K562 (cell line): Measurements from ENCODE around the gene PVALEF. TPM values are rescaled to one million over a fixed set of nuclear protein-coding genes. Genes with fewer than 3 reads are reported as not detected.

Source experiments
- BCLAF1 ChIP-seq, 2 experiments: fragments of 450-650 bp in 1 of 2; IDR thresholded peaks; 2 replicates each; pipeline ENCODE4 v1.6.1; 2011 to 2017; ENCODE audit warnings: low read depth in 2 of 2, antibody characterized with exemption in 1 of 2, borderline replicate concordance in 1 of 2, low read length in 1 of 2, mild to moderate bottlenecking in 1 of 2, mixed read lengths in 1 of 2; ENCODE audit not compliant: control insufficient read depth in 1 of 2
- CBX5 ChIP-seq: IDR thresholded peaks from 2 replicates; pipeline ENCODE4 v1.6.1; 2014; ENCODE audit warnings: low read depth, borderline replicate concordance
- DACH1 ChIP-seq: fragments of 450-650 bp; IDR thresholded peaks from 2 replicates; pipeline ENCODE4 v1.6.1; 2018; ENCODE audit not compliant: partially characterized antibody
- MED1 ChIP-seq: sonication (generic); formaldehyde crosslinking; IDR thresholded peaks from 2 replicates; pipeline ENCODE4 v1.8.1; 2023; ENCODE audit warnings: missing genetic modification reagents, borderline replicate concordance
- NKRF ChIP-seq: fragments of 450-650 bp; IDR thresholded peaks from 2 replicates; pipeline ENCODE4 v1.6.1; 2016; ENCODE audit warnings: borderline replicate concordance
- TBL1XR1 ChIP-seq, 2 experiments: IDR thresholded peaks; 2 replicates each; pipeline ENCODE4 v1.6.1; 2012; ENCODE audit warnings: improper control_type of control experiment in 2 of 2, low read length in 2 of 2, mild to moderate bottlenecking in 1 of 2
- ZBTB34 ChIP-seq: fragments of 250-450 bp; sonication (Bioruptor Pico); IDR thresholded peaks from 2 replicates; pipeline ENCODE4 v1.8.0; 2021; ENCODE audit warnings: mild to moderate bottlenecking, moderate library complexity
- ZFPM2 ChIP-seq: fragments of 250-450 bp; sonication (Bioruptor Pico); IDR thresholded peaks from 2 replicates; pipeline ENCODE4 v1.5.1; 2022; ENCODE audit warnings: mild to moderate bottlenecking
- ZNF133 ChIP-seq: fragments of 250-450 bp; sonication (Bioruptor Pico); IDR thresholded peaks from 2 replicates; pipeline ENCODE4 v1.4.0; 2020; ENCODE audit warnings: mild to moderate bottlenecking
- ZNF398 ChIP-seq: fragments of 250-450 bp; sonication (Bioruptor Pico); IDR thresholded peaks from 2 replicates; pipeline ENCODE4 v1.8.0; 2021; ENCODE audit warnings: moderate library complexity, mild to moderate bottlenecking, inconsistent platforms
- ZNF408 ChIP-seq: fragments of 250-450 bp; sonication (Bioruptor Pico); IDR thresholded peaks from 2 replicates; pipeline ENCODE4 v1.4.0; 2020; ENCODE audit warnings: low read depth, mild to moderate bottlenecking, moderate library complexity
- ZNF449 ChIP-seq: fragments of 250-450 bp; sonication (Bioruptor Pico); IDR thresholded peaks from 2 replicates; pipeline ENCODE4 v1.8.0; 2022; ENCODE audit warnings: moderate library complexity, mild to moderate bottlenecking, inconsistent platforms
- ZNF668 ChIP-seq: fragments of 250-450 bp; sonication (Bioruptor Pico); IDR thresholded peaks from 2 replicates; pipeline ENCODE4 v1.8.0; 2022; ENCODE audit warnings: mild to moderate bottlenecking, inconsistent platforms
- ZNF77 ChIP-seq: fragments of 250-450 bp; sonication (Bioruptor Pico); IDR thresholded peaks from 2 replicates; pipeline ENCODE4 v1.5.0; 2020
- ZNF830 ChIP-seq: fragments of 250-450 bp; sonication (Bioruptor Pico); IDR thresholded peaks from 2 replicates; pipeline ENCODE4 v1.5.0; 2021; ENCODE audit warnings: mild to moderate bottlenecking
- polyA plus RNA-seq, 8 experiments: library from polyadenylated mRNA; depleted of rRNA in 4 of 8; stranded (reverse) in 5 of 8; unstranded in 3 of 8; fragments of >200 nt; fragmentation: Nextera tagmentation in 2 of 8; fragmentation: Illumina TruSeq in 1 of 8; extraction: Ambion mirVana in 2 of 8; extraction: Trizol in 1 of 8; gene quantifications; 2 replicates each; pipeline versions ENCODE4 v1.2.1 to v1.2.3, GENCODE V29; 2011 to 2014; ENCODE audit warnings: inconsistent platforms in 1 of 8, missing spikeins in 1 of 8
- total RNA-seq, 7 experiments: library from RNA; depleted of rRNA in 6 of 7; stranded (reverse); fragments of >200 nt in 6 of 7; fragmentation: Illumina TruSeq in 2 of 7; extraction: Trizol in 2 of 7; gene quantifications; 2 replicates each; pipeline versions ENCODE4 v1.2.1 to v1.2.3, GENCODE V29; 2011 to 2021; ENCODE audit warnings: low replicate concordance in 1 of 7

The PVALEF gene
- total and polyA plus RNA-seq, 9 of the 15 experiments (the other 6 are each of a cell fraction or from before 2014, with no cell fraction given): not detected

GRCh38 chr17:81119223-81120148, 45.8 kb upstream of the PVALEF start (continued):
- TF ChIP-seq ZNF408 (CRISPR knock-in tag) (no peak), ZNF830 (0 out of 2 replicates have a peak, but pooled peaks have one; percentile 70), NKRF (no peak), ZNF133 (CRISPR knock-in tag) (no peak), CBX5 (no peak), TBL1XR1 (IDR thresholded peaks at IDR 0.05; ENCODE audit: low read length in 2 of 2) (peak in 1 of 2 experiments; percentile 91; a peak in 2 of 4 replicates), ZFPM2 (no peak), ZNF398 (CRISPR knock-in tag) (no peak), ZNF449 (CRISPR knock-in tag) (no peak), ZBTB34 (CRISPR knock-in tag) (no peak), MED1 (CRISPR knock-in tag) (no peak), BCLAF1 (IDR thresholded peaks at IDR 0.05; ENCODE audit: borderline replicate concordance in 1 of 2, control insufficient read depth in 1 of 2, low read depth in 2 of 2, low read length in 1 of 2) (no peak), DACH1 (no peak), ZNF77 (CRISPR knock-in tag) (no peak), ZNF668 (CRISPR knock-in tag) (no peak)
